Measurements from ENCODE around the gene TBC1D4.

TBC1D4 gene

DNA sequence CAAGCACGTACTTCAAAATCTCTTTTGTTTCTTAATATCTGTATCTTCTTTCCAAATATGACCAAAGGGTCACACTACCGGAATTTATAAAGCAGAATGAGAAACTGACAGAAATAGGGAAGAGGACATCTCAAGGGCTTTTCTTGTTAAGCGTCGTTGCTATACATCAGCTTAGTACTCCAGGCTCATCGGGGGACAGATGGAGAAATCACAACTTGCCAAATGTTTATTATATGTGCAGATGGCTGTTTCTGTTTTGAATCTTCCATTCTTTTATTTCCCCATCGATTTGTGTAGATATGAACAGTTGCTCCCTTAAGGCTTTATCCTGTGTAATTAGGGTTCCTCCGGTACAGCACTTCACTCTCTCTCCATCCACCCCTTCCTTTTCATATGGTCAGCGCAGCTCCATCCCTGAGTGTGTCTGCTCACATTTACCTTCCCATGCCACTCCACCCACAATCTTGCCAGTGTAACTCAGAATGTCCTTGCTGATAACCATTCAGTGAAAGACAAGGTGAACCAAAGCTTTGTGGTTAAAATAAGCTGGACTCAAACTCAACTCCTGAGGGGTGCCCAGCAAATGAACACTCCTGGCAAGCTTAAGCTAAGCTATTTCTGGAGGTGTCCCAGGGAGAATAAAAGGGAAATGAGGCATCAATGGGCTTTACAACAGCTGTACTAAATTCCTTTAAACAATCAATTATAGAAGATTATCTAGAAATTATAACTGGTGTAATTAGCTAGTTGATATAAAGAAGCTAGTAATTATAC is 51.3 kb downstream of the TBC1D4 start:
- no peak overlapping the region for H3K4me3 ChIP-seq (ENCODE audit: low read depth, low read length)
- TF ChIP-seq, protein P1, sequence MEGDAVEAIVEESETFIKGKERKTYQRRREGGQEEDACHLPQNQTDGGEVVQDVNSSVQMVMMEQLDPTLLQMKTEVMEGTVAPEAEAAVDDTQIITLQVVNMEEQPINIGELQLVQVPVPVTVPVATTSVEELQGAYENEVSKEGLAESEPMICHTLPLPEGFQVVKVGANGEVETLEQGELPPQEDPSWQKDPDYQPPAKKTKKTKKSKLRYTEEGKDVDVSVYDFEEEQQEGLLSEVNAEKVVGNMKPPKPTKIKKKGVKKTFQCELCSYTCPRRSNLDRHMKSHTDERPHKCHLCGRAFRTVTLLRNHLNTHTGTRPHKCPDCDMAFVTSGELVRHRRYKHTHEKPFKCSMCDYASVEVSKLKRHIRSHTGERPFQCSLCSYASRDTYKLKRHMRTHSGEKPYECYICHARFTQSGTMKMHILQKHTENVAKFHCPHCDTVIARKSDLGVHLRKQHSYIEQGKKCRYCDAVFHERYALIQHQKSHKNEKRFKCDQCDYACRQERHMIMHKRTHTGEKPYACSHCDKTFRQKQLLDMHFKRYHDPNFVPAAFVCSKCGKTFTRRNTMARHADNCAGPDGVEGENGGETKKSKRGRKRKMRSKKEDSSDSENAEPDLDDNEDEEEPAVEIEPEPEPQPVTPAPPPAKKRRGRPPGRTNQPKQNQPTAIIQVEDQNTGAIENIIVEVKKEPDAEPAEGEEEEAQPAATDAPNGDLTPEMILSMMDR (IDR thresholded peaks at IDR 0.05; ENCODE audit: control insufficient read depth, extremely low read depth, insufficient read depth): no peak
- no peak for DNase-seq (ENCODE audit: low read depth)

DNA sequence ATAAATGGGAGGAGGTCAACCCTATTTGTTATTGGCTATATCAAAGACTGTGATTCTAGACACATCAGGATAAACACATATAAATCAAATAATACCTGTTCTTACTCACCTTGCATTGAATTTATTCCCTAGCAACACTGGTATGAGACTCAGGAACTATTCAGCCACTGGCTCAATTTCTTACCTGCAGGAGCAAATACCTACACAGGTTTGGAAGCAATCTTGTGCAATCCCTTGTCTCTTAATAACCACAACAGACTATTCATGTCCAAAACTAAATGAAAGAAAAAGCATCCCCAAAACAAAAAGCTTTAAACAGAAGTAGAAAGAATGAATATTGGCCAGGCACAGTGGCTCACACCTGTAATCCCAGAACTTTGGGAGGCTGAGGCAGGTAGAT is 55.5 kb downstream of the TBC1D4 start:
- H3K4me3 ChIP-seq (ENCODE audit: low read depth, low read length): no peak overlapping the region
- TF ChIP-seq, protein P1 (IDR thresholded peaks at IDR 0.05; ENCODE audit: control insufficient read depth, extremely low read depth, insufficient read depth): no peak
- DNase-seq (ENCODE audit: low read depth): no peak

DNA sequence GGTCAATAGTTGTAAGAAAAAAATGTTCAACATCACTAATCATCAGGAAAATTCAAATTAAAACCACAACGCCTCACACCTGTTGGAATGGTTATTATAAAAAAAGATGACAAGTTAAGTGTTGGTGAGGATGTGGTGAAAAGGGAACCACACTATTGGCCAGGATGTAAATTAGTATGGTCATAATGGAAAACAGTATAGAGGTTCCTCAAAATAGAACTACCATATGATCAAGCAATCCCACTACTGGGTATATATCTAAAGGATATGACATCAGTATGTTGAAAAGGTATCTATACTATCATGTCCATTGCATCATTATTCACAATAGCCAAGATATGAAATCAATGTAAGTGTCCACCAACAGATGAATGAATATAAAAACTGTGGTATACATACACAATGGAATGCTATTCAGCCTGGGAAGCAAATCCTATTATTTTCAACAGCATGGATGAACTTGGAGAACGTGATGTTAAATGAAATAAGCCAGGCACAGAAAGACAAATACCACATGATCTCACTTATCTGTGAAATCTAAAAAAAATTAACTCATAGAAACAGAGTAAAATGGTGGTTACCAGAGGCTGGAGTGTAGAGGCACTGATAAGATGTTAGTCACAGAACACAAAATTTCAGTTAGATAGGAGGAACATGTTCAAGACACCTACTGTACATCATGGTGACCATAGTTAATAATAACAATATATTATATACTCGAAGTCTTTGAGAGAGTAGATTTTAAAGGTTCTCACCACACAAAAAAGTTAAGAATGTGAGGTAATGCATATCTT is 56.6 kb downstream of the TBC1D4 start:
- TF ChIP-seq, protein P1 (IDR thresholded peaks at IDR 0.05; ENCODE audit: control insufficient read depth, extremely low read depth, insufficient read depth): no peak

DNA sequence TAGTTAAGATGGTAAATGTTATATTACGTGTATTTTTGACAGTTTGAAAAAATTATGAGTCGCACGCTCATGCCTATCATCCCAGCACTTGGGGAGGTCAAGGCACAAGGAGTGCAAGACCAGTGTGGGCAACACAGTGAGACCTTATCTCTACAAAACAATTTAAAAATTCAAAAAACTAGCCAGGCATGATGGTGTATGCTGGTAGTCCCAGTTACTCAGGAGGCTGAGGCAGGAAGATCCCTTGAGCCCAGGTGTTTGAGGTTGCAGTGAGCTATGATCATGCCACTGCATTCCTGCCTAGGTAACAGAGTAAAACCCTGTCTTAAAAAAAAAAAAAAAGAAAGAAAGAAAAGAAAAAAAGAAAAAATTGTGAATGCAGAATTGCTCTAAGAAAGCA is 58.0 kb downstream of the TBC1D4 start:
- DNase-seq (ENCODE audit: low read depth): no peak
- TF ChIP-seq, protein P1 (IDR thresholded peaks at IDR 0.05; ENCODE audit: control insufficient read depth, extremely low read depth, insufficient read depth): no peak
- H3K4me3 ChIP-seq (ENCODE audit: low read depth, low read length): no peak overlapping the region

More for the DNA sequence above, 56.6 kb downstream of the TBC1D4 start:
- H3K4me3 ChIP-seq (ENCODE audit: low read depth, low read length): no peak overlapping the region
- DNase-seq (ENCODE audit: low read depth): no peak

DNA sequence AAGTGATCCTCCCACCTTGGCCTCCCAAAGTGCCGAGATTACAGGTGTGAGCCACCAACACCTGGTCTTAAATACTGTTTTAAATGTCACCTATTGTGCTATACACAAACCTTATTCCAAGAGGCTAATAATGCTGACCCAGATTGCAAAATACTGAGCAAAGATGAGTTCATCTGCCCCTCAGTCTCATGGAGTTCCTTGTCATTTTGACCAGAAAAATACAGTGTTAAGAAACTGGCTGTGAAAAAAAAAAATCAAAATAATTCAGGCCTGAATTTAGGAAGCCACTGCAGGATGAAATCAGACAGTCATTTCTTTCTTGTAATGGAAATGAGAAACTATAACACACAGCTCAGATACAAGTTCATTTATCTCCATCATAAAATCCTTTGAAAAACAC is 59.9 kb downstream of the TBC1D4 start:
- TF ChIP-seq, protein P1 (IDR thresholded peaks at IDR 0.05; ENCODE audit: control insufficient read depth, extremely low read depth, insufficient read depth): no peak
- no peak for DNase-seq (ENCODE audit: low read depth)
- no peak overlapping the region for H3K4me3 ChIP-seq (ENCODE audit: low read depth, low read length)

DNA sequence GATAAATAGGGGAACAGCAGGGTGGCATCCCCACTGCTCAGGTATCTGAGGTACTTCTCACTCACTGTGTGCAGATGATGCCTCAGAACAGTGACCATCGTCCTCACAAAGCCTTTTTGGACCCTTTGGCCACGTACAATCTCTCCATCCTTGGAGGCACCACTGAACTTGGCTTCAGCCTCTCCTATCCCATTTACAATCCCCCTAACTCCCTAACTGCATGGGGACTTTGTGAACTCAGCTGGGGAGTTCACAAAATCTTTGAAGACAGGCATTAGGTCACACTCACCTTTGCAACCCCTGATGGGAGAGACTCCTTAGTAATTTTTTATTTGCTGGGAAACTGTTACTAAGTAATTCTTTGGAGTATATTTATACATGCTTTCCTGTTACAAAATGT is 60.8 kb downstream of the TBC1D4 start:
- no peak for DNase-seq (ENCODE audit: low read depth)
- H3K4me3 ChIP-seq (ENCODE audit: low read depth, low read length): no peak overlapping the region
- TF ChIP-seq, protein P1 (IDR thresholded peaks at IDR 0.05; ENCODE audit: control insufficient read depth, extremely low read depth, insufficient read depth): no peak

Measured in LNCaP clone FGC (cell line).